Measurements from ENCODE around the gene GLYATL3.

DNA sequence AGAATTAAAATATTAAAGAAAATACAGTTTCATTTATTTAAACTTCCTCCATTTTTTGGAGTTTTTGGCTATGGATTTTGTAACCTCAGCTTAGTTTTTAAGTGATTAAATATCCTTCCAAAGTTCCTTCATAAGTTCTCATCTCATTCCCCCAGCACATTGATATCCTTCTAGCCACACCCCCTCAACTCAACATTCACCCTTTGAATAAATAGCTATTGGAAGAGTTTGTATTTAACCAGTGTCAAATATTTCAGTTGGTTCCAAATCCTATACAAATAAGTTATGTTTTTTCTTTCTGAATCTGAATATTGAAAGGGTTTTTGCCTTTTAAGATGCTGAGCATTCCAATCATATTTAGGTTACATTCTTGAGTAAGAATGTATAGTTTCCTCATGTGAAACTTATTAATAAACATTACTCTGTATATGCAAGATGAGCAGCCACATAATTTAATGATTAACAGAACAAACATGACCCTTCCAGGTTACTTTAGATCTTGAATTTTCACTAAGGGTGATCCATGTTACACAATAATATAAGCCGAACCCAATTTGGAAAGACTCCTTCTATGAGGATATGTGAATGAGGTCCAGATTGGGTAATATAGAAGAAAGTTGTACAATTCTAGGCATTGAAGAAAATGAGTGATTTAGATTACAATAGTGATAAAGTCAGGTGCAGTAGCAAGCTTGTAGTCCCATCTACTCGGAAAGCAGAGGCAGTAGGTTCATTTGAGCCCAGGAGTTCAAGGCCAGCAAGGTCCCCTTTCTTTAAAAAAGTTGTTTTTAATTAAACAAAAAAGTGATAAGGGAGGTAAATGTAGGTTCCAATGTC lies 13.6 kb downstream of the GLYATL3 start:
- no peak for TF ChIP-seq EZH2 (IDR thresholded peaks at IDR 0.05; ENCODE audit: low read length, unreplicated experiment)
- TF ChIP-seq, protein P1, sequence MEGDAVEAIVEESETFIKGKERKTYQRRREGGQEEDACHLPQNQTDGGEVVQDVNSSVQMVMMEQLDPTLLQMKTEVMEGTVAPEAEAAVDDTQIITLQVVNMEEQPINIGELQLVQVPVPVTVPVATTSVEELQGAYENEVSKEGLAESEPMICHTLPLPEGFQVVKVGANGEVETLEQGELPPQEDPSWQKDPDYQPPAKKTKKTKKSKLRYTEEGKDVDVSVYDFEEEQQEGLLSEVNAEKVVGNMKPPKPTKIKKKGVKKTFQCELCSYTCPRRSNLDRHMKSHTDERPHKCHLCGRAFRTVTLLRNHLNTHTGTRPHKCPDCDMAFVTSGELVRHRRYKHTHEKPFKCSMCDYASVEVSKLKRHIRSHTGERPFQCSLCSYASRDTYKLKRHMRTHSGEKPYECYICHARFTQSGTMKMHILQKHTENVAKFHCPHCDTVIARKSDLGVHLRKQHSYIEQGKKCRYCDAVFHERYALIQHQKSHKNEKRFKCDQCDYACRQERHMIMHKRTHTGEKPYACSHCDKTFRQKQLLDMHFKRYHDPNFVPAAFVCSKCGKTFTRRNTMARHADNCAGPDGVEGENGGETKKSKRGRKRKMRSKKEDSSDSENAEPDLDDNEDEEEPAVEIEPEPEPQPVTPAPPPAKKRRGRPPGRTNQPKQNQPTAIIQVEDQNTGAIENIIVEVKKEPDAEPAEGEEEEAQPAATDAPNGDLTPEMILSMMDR (conservative IDR thresholded peaks at IDR 0.05; ENCODE audit: low read depth, low read length), result no peak

Measured in PC-3 (cell line).